ENCODE data around the gene C6orf89. TPM values are rescaled to one million over a fixed set of nuclear protein-coding genes. Genes with fewer than 3 reads are reported as not detected.

The C6orf89 gene
- total RNA-seq = 44.8 and 65.6 TPM in 2 replicates
- 50.8 TPM for polyA plus RNA-seq (2012)

- DNase-seq (ENCODE audit: low read depth) = peak; percentile 99
These were observed at the start of gene C6orf89 for GRCh38 chr6:36885461-36886401. Gene C6orf89, plus strand, starts transcription at chr6:36885952. Its CDS starts 13,493 bp downstream, at chr6:36899445.

- peak; percentile 52 for DNase-seq (ENCODE audit: low read depth)
These were observed 49.4 kb upstream of the C6orf89 start for GRCh38 chr6:36836111-36837021.

- no peak for DNase-seq (ENCODE audit: low read depth)
These were observed 48.8 kb upstream of the C6orf89 start for GRCh38 chr6:36837022-36837339.

- no peak for DNase-seq (ENCODE audit: low read depth)
These were observed 48.1 kb upstream of the C6orf89 start for GRCh38 chr6:36837686-36838085.

GRCh38 chr6:36838896-36839748 lies 46.6 kb upstream of the C6orf89 start, which contains the start of gene CPNE5:
Gene CPNE5, minus strand, starts transcription at chr6:36839444. Its CDS starts 67 bp downstream, at chr6:36839377.
- DNase-seq (ENCODE audit: low read depth) = no peak

- DNase-seq (ENCODE audit: low read depth) = no peak
These were observed 45.9 kb upstream of the C6orf89 start for GRCh38 chr6:36839749-36840431.

- DNase-seq (ENCODE audit: low read depth) = no peak
These were observed 45.0 kb upstream of the C6orf89 start for GRCh38 chr6:36840432-36841403.

- no peak for DNase-seq (ENCODE audit: low read depth)
These were observed 44.0 kb upstream of the C6orf89 start for GRCh38 chr6:36841756-36842155.

GRCh38 chr6:36843170-36843569 lies 42.6 kb upstream of the C6orf89 start:
- DNase-seq (ENCODE audit: low read depth) = no peak

GRCh38 chr6:36844232-36845170 lies 41.3 kb upstream of the C6orf89 start:
- DNase-seq (ENCODE audit: low read depth) = no peak

- DNase-seq (ENCODE audit: low read depth) = no peak
These were observed 40.5 kb upstream of the C6orf89 start for GRCh38 chr6:36845233-36845632.

GRCh38 chr6:36847152-36847551 lies 38.6 kb upstream of the C6orf89 start:
- DNase-seq (ENCODE audit: low read depth) = no peak

- DNase-seq (ENCODE audit: low read depth) = no peak
These were observed 37.8 kb upstream of the C6orf89 start for GRCh38 chr6:36847991-36848390.

- DNase-seq (ENCODE audit: low read depth) = no peak
These were observed 36.9 kb upstream of the C6orf89 start for GRCh38 chr6:36848658-36849441.

GRCh38 chr6:36850021-36850420 lies 35.7 kb upstream of the C6orf89 start:
- no peak for DNase-seq (ENCODE audit: low read depth)

GRCh38 chr6:36851149-36851614 lies 34.6 kb upstream of the C6orf89 start:
- DNase-seq (ENCODE audit: low read depth) = peak; percentile 80

- DNase-seq (ENCODE audit: low read depth) = no peak
These were observed 34.1 kb upstream of the C6orf89 start for GRCh38 chr6:36851626-36852025.
